HL-60 (cell line): Measurements from ENCODE around the gene LY6G5B.

Experiments
- DNase-seq, 2 experiments: peaks; one replicate each; pipeline ENCODE4 v3.0.0-alpha.2; 2010 to 2020; ENCODE audit warnings: low read depth in 1 of 2, low spot score in 1 of 2
- H3K27ac ChIP-seq: fragments of 250-450 bp; sonication (Bioruptor Pico); replicated peaks from 2 replicates; pipeline ENCODE4 v1.5.1; 2020; ENCODE audit warnings: mild to moderate bottlenecking, moderate library complexity
- H3K27me3 ChIP-seq: fragments of 250-450 bp; sonication (Bioruptor Pico); 2 replicates; pipeline ENCODE4 v1.5.1; 2021; ENCODE audit warnings: mild to moderate bottlenecking, moderate library complexity; ENCODE audit not compliant: insufficient read depth, poor library complexity, severe bottlenecking
- H3K4me3 ChIP-seq: replicated peaks from 2 replicates; pipeline ENCODE4 v1.5.1; 2011; ENCODE audit warnings: mild to moderate bottlenecking, control low read depth, low read length; ENCODE audit not compliant: insufficient read depth
- CTCF ChIP-seq: IDR thresholded peaks from one replicate; pipeline ENCODE4 v1.5.1; 2011; ENCODE audit warnings: low read length, control low read depth, inconsistent platforms; ENCODE audit not compliant: insufficient read depth
- GABPA ChIP-seq: IDR thresholded peaks from 2 replicates; pipeline ENCODE4 v1.6.1; 2012; ENCODE audit warnings: low read depth
- POLR2AphosphoS5 ChIP-seq: IDR thresholded peaks from 2 replicates; pipeline ENCODE4 v1.6.1; 2012; ENCODE audit warnings: low read depth
- REST ChIP-seq: IDR thresholded peaks from 2 replicates; pipeline ENCODE4 v1.6.1; 2012; ENCODE audit warnings: low read depth; ENCODE audit not compliant: insufficient replicate concordance
- SPI1 ChIP-seq: IDR thresholded peaks from 2 replicates; pipeline ENCODE4 v1.6.1; 2012; ENCODE audit warnings: low read depth, mild to moderate bottlenecking, borderline replicate concordance

LY6G5B gene

DNA sequence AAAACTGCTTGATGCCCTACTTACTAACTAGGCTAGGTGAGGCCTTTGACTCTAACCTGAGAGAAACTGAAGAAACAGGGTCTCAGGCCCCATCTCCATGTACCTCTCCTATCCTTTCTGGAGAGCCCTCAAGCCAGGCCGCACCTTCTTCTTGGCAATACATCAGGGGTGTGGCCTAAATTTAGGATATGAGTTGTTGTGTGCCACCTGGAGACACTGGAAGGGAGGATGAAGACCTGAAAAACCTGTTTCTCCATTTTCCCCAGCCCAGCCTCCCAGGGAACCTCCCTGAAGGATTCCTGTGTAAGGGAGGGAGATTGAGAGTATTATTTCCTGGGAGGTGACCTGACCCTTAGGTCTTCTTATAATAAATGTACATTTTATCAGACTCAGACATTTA lies 48.5 kb downstream of the LY6G5B start:
- Histone ChIP-seq H3K27me3 (no peaks in the 10 kb centered on the region), H3K27ac (no peak overlapping the region), H3K4me3 (no peak overlapping the region)
- no peak for DNase-seq
- TF ChIP-seq SPI1 (no peak), GABPA (no peak), POLR2AphosphoS5 (no peak), REST (no peak), CTCF (no peak)

DNA sequence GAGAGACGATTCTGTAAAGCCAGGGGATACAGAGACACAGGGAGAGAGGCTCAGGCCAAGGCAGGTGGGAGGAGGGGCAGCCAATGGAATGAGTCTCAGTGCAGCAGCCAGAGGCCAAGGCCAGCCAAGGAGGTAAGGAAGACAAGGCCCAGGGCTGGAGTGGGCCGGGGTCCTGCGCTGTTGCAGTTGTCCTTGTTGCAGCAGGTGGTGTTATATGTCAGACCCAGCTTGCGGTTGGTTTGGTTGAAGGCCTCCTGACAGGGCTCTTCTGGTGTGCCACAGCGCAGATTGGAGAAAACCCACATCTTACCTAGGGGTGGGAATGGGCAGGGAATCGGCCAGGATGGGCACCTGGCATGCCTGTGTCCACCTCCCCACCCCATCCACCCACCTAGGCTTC lies 49.2 kb downstream of the LY6G5B start:
- Histone ChIP-seq H3K27me3 (no peaks in the 10 kb centered on the region), H3K27ac (no peak overlapping the region), H3K4me3 (no peak overlapping the region)
- DNase-seq, result no peak
- TF ChIP-seq SPI1, result no peak
- TF ChIP-seq GABPA, result no peak
- no peak for TF ChIP-seq REST
- no peak for TF ChIP-seq POLR2AphosphoS5
- no peak for TF ChIP-seq CTCF

GRCh38 chr6:31720196-31720770 lies 50.5 kb downstream of the LY6G5B start:
- no peaks in the 10 kb centered on the region for H3K27me3 ChIP-seq
- H3K27ac ChIP-seq, result no peak overlapping the region
- no peak for DNase-seq
- no peak overlapping the region for H3K4me3 ChIP-seq
- TF ChIP-seq POLR2AphosphoS5 (no peak), REST (no peak), CTCF (no peak), GABPA (no peak), SPI1 (no peak)
